ENCODE measurements around the gene DDX31. TPM values are rescaled to one million over a fixed set of nuclear protein-coding genes. Genes with fewer than 3 reads are reported as not detected.

DDX31 gene
- total RNA-seq, 1 experiment from 2014 or later = 25.8 TPM

GRCh38 chr9:132622159-132622558 is 47.6 kb downstream of the DDX31 start:
- DNase-seq (ENCODE audit: low read depth, low spot score) (no peak), ATAC-seq (no peak)
- TF ChIP-seq SIN3A (IDR thresholded peaks at IDR 0.05; ENCODE audit: low read depth) (no peak), REST (IDR thresholded peaks at IDR 0.05; ENCODE audit: low read depth) (no peak), ELF1 (IDR thresholded peaks at IDR 0.05; ENCODE audit: borderline replicate concordance, low read depth) (no peak), EGR1 (IDR thresholded peaks at IDR 0.05; ENCODE audit: low read depth) (no peak), JUND (IDR thresholded peaks at IDR 0.05) (no peak), CEBPB (IDR thresholded peaks at IDR 0.05; ENCODE audit: low read depth) (no peak)
- POLR2A ChIA-PET = no interaction called here
- Histone ChIP-seq H2AFZ (ENCODE audit: low read depth, low read length, poor library complexity, severe bottlenecking) (no peak overlapping the region), H3K27ac (ENCODE audit: low read depth, low read length) (no peak overlapping the region), H3K4me3 (replicated peaks in 1 of 2; ENCODE audit: low read depth in 1 of 2, low read length in 2 of 2) (no peak overlapping the region), H4K20me1 (ENCODE audit: insufficient read depth) (no peaks in the 10 kb centered on the region), H3K27me3 (ENCODE audit: insufficient read depth, low read length) (no peaks in the 10 kb centered on the region), H3K9me3 (ENCODE audit: control insufficient read depth in 1 of 2, insufficient read depth in 1 of 2, low read depth in 1 of 2, low read length in 2 of 2) (no peaks in the 10 kb centered on the region), H3K9ac (ENCODE audit: low read length) (no peak overlapping the region), H3K79me2 (ENCODE audit: insufficient read depth, low read length) (no peaks in the 10 kb centered on the region), H3K4me1 (ENCODE audit: control insufficient read depth in 1 of 2, insufficient read depth in 2 of 2, low read length in 2 of 2) (no peaks in the 10 kb centered on the region), H3K9me2 (ENCODE audit: insufficient read depth) (no peaks in the 10 kb centered on the region), H3K36me3 (ENCODE audit: control insufficient read depth in 1 of 2, insufficient read depth in 2 of 2, low read length in 2 of 2) (peaks cover 31 to 51% of the 10 kb centered on the region in 2 experiments), H3K4me2 (ENCODE audit: low read length) (no peak overlapping the region)
- RAD21 ChIA-PET (ENCODE audit: low non-redundant PET in 1 of 2, low total read pairs in 2 of 2, uncharacterized antibody in 2 of 2, unreplicated experiment in 2 of 2) = no interaction called here
- CTCF ChIA-PET = no interaction called here
- intact Hi-C loops (cut with micrococcal nuclease) = no loop called here
- no TSS peak for BruUV-seq (replicated peaks)

- intact Hi-C loops (cut with micrococcal nuclease) = no loop called here
- Histone ChIP-seq H3K4me1 (ENCODE audit: control insufficient read depth in 1 of 2, insufficient read depth in 2 of 2, low read length in 2 of 2) (no peaks in the 10 kb centered on the region), H4K20me1 (ENCODE audit: insufficient read depth) (no peaks in the 10 kb centered on the region), H3K36me3 (ENCODE audit: control insufficient read depth in 1 of 2, insufficient read depth in 2 of 2, low read length in 2 of 2) (peaks cover 47 to 73% of the 10 kb centered on the region in 2 experiments), H3K79me2 (ENCODE audit: insufficient read depth, low read length) (no peaks in the 10 kb centered on the region), H3K9me3 (ENCODE audit: control insufficient read depth in 1 of 2, insufficient read depth in 1 of 2, low read depth in 1 of 2, low read length in 2 of 2) (no peaks in the 10 kb centered on the region), H3K4me3 (replicated peaks in 1 of 2; ENCODE audit: low read depth in 1 of 2, low read length in 2 of 2) (no peak overlapping the region), H3K4me2 (ENCODE audit: low read length) (no peak overlapping the region), H3K9me2 (ENCODE audit: insufficient read depth) (no peaks in the 10 kb centered on the region), H3K9ac (ENCODE audit: low read length) (no peak overlapping the region), H3K27ac (ENCODE audit: low read depth, low read length) (no peak overlapping the region), H3K27me3 (ENCODE audit: insufficient read depth, low read length) (no peaks in the 10 kb centered on the region), H2AFZ (ENCODE audit: low read depth, low read length, poor library complexity, severe bottlenecking) (no peak overlapping the region)
- no TSS peak for BruUV-seq (replicated peaks)
- ChIA-PET RAD21 (ENCODE audit: low non-redundant PET in 1 of 2, low total read pairs in 2 of 2, uncharacterized antibody in 2 of 2, unreplicated experiment in 2 of 2) (no interaction called here), CTCF (no interaction called here), POLR2A (no interaction called here)
- DNase-seq (ENCODE audit: low read depth, low spot score) (no peak), ATAC-seq (no peak)
- TF ChIP-seq CEBPB (IDR thresholded peaks at IDR 0.05; ENCODE audit: low read depth) = no peak
- no peak for TF ChIP-seq SIN3A (IDR thresholded peaks at IDR 0.05; ENCODE audit: low read depth)
- no peak for TF ChIP-seq FOSL1 (IDR thresholded peaks at IDR 0.05; ENCODE audit: low read depth)
- TF ChIP-seq ZNF274 (IDR thresholded peaks at IDR 0.05; ENCODE audit: low read depth, low read length) = no peak
- TF ChIP-seq EZH2 (IDR thresholded peaks at IDR 0.05) = no peak
- TF ChIP-seq CBX3 (IDR thresholded peaks at IDR 0.05; ENCODE audit: low read depth) = no peak
- no peak for TF ChIP-seq ELF1 (IDR thresholded peaks at IDR 0.05; ENCODE audit: borderline replicate concordance, low read depth)
- TF ChIP-seq SP1 (IDR thresholded peaks at IDR 0.05; ENCODE audit: low read depth) = no peak
- TF ChIP-seq CTCF (IDR thresholded peaks at IDR 0.05 in 2 of 3, conservative IDR thresholded peaks at IDR 0.05 in 1 of 3; ENCODE audit: borderline replicate concordance in 1 of 3, insufficient read depth in 1 of 3, low read depth in 2 of 3, low read length in 2 of 3) = no peak
- no peak for TF ChIP-seq POLR2A (IDR thresholded peaks at IDR 0.05; ENCODE audit: borderline replicate concordance, extremely low read depth, insufficient read depth, insufficient read length)
- TF ChIP-seq ATF3 (IDR thresholded peaks at IDR 0.05) = no peak
Measured at GRCh38 chr9:132616725-132617124, 53.1 kb downstream of the DDX31 start.
